Calu3 (cell line): ENCODE results near the gene FAM53A. TPM values are rescaled to one million over a fixed set of nuclear protein-coding genes. Genes with fewer than 3 reads are reported as not detected.

ENCODE experiments used
- BruUV-seq: library from RNA; stranded (reverse); fragments of 400-500 nt; replicated peaks from 2 replicates; lab custom pipeline; 2021; lab: Mats Ljungman, UMichigan
- CTCF ChIA-PET: fragments of 300-600 bp; sonication (Branson Sonifier 250); formaldehyde crosslinking; loops from one replicate; lab custom pipeline; 2022; ENCODE audit warnings: antibody characterized with exemption; lab: Charles Lee
- DNase-seq: peaks from one replicate; pipeline ENCODE4 v3.0.0; 2022
- H3K27ac Mint-ChIP-seq: one replicate; pipeline ENCODE4 v1.8.0; 2022; ENCODE audit warnings: mixed read lengths; ENCODE audit not compliant: unreplicated experiment
- H3K27me3 Mint-ChIP-seq: one replicate; pipeline ENCODE4 v1.8.0; 2022; ENCODE audit warnings: mixed read lengths; ENCODE audit not compliant: unreplicated experiment
- H3K36me3 Mint-ChIP-seq: one replicate; pipeline ENCODE4 v1.8.0; 2022; ENCODE audit warnings: mild to moderate bottlenecking, moderate library complexity, mixed read lengths; ENCODE audit not compliant: insufficient read depth, unreplicated experiment
- H3K4me1 Mint-ChIP-seq: one replicate; pipeline ENCODE4 v1.8.0; 2022; ENCODE audit warnings: mild to moderate bottlenecking, low read depth, mixed read lengths; ENCODE audit not compliant: unreplicated experiment
- H3K4me3 Mint-ChIP-seq: one replicate; pipeline ENCODE4 v1.8.0; 2022; ENCODE audit warnings: mild to moderate bottlenecking, low read depth, moderate library complexity, mixed read lengths; ENCODE audit not compliant: unreplicated experiment
- H3K9me3 Mint-ChIP-seq: one replicate; pipeline ENCODE4 v1.8.0; 2022; ENCODE audit warnings: low read depth, mixed read lengths; ENCODE audit not compliant: unreplicated experiment
- CTCF ChIP-seq: fragments of 200-600 bp; IDR thresholded peaks from one replicate; pipeline ENCODE4 v1.8.0; 2022; ENCODE audit warnings: antibody characterized with exemption; ENCODE audit not compliant: unreplicated experiment
- intact Hi-C: fragments of 100-400 bp; cut with micrococcal nuclease; formaldehyde crosslinking; loops from one replicate; pipeline ENCODE4 v1.10.0; 2022; ENCODE audit not compliant: unreplicated experiment
- total RNA-seq: library from RNA; stranded (reverse); gene quantifications from 2 replicates; pipeline ENCODE4 v1.2.3, GENCODE V29; 2022

Gene FAM53A
- total RNA-seq, 1 experiment from 2014 or later, result 7.3 TPM

GRCh38 chr4:1720163-1720983 is 36.3 kb upstream of the FAM53A start:
- no TSS peak for BruUV-seq
- Mint-ChIP-seq H3K27me3 (no peaks in the 10 kb centered on the region), H3K9me3 (no peaks in the 10 kb centered on the region), H3K27ac (no peak overlapping the region), H3K4me3 (peak overlapping the region; percentile 95), H3K36me3 (peaks cover 77% of the 10 kb centered on the region), H3K4me1 (peaks cover 18% of the 10 kb centered on the region)
- CTCF ChIA-PET, result interaction anchor here (0.6 to 1.4 kb wide), 3 partner anchors 27 to 71 kb away, joined by 3 to 8 read pairs (median 7); no protein-coding TSS in a partner anchor
- intact Hi-C loops, result no loop called here
- DNase-seq, result peak; percentile 22
- TF ChIP-seq CTCF, result no peak

GRCh38 chr4:1718095-1718850 is 34.2 kb upstream of the FAM53A start:
- TSS peak; percentile 17 for BruUV-seq
- no peaks in the 10 kb centered on the region for H3K27me3 Mint-ChIP-seq
- peaks cover 73% of the 10 kb centered on the region for H3K36me3 Mint-ChIP-seq
- H3K4me1 Mint-ChIP-seq, result peaks cover 15% of the 10 kb centered on the region
- CTCF ChIA-PET, result interaction anchor here (0.6 kb wide), 1 partner anchor 632 kb away, joined by 3 read pairs; no protein-coding TSS in a partner anchor
- no peak overlapping the region for H3K4me3 Mint-ChIP-seq
- no peak for TF ChIP-seq CTCF
- no peak for DNase-seq
- no peaks in the 10 kb centered on the region for H3K9me3 Mint-ChIP-seq
- H3K27ac Mint-ChIP-seq, result no peak overlapping the region
- intact Hi-C loops, result no loop called here

- CTCF ChIA-PET, result no interaction called here
- intact Hi-C loops, result no loop called here
- no TSS peak for BruUV-seq
- H3K27ac Mint-ChIP-seq, result no peak overlapping the region
- DNase-seq, result no peak
- no peaks in the 10 kb centered on the region for H3K9me3 Mint-ChIP-seq
- H3K4me1 Mint-ChIP-seq, result peaks cover 6% of the 10 kb centered on the region
- H3K36me3 Mint-ChIP-seq, result peaks cover 74% of the 10 kb centered on the region
- TF ChIP-seq CTCF, result no peak
- no peak overlapping the region for H3K4me3 Mint-ChIP-seq
- no peaks in the 10 kb centered on the region for H3K27me3 Mint-ChIP-seq
Observed at GRCh38 chr4:1717129-1718094, 33.3 kb upstream of the FAM53A start.
